Gastroesophageal sphincter (tissue), 3 donors: ENCODE results near the gene CDKAL1.

ENCODE experiments used
- EP300 ChIP-seq: sonication (generic); formaldehyde crosslinking; IDR thresholded peaks from one replicate; pipeline ENCODE4 v1.6.1; 2017; ENCODE audit warnings: antibody characterized with exemption, mild to moderate bottlenecking
- POLR2AphosphoS5 ChIP-seq: sonication (generic); formaldehyde crosslinking; IDR thresholded peaks from one replicate; pipeline ENCODE4 v1.6.1; 2017; ENCODE audit warnings: antibody characterized with exemption
- TF ChIP-seq, protein P1 (sequence below), 4 experiments: fragments of 200-600 bp in 2 of 4; fragments of 450-650 bp in 2 of 4; sonication (generic) in 1 of 4; IDR thresholded peaks; one replicate each; pipeline ENCODE4 v1.5.1; 2017 to 2019; ENCODE audit warnings: antibody characterized with exemption in 4 of 4, mild to moderate bottlenecking in 2 of 4, moderate library complexity in 2 of 4

DNA sequence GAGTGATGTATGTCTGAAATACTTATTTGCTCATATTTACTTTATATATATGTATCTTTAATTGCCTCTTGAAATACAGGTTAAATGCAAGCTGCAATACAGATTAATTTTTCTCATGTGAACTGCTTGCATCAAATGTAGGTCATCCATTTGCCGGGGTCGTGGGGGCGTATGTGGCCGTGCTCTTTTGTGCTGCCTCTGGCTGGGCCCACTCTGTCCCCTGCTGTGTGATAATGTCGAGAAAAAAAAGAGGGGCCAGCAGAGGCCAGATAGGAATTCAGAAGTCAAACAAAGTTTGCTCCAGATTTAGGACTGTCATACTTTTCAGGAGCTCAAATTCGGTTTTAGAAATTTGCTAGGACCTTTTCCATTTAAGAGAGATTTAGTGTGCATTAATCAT lies 599.6 kb downstream of the CDKAL1 start:
- TF ChIP-seq, protein P1, sequence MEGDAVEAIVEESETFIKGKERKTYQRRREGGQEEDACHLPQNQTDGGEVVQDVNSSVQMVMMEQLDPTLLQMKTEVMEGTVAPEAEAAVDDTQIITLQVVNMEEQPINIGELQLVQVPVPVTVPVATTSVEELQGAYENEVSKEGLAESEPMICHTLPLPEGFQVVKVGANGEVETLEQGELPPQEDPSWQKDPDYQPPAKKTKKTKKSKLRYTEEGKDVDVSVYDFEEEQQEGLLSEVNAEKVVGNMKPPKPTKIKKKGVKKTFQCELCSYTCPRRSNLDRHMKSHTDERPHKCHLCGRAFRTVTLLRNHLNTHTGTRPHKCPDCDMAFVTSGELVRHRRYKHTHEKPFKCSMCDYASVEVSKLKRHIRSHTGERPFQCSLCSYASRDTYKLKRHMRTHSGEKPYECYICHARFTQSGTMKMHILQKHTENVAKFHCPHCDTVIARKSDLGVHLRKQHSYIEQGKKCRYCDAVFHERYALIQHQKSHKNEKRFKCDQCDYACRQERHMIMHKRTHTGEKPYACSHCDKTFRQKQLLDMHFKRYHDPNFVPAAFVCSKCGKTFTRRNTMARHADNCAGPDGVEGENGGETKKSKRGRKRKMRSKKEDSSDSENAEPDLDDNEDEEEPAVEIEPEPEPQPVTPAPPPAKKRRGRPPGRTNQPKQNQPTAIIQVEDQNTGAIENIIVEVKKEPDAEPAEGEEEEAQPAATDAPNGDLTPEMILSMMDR (IDR thresholded peaks at IDR 0.05) = no peak
- TF ChIP-seq POLR2AphosphoS5 (no peak), EP300 (no peak)
